HG03432 (cell line): ENCODE data around the gene FRZB.
A peak's percentile ranks its signal among the peaks of the same experiment; 100 is the strongest.
"Not testable (repeated sequence)": the region's sequence is repeated elsewhere in the genome, so short reads cannot be mapped to it uniquely, and the experiment has no call there.

ENCODE experiments used
- ATAC-seq: cut with Tn5 transposase; IDR thresholded peaks from one replicate; pipeline ENCODE4 v1.9.1; 2021; ENCODE audit warnings: mild to moderate bottlenecking, moderate library complexity; ENCODE audit not compliant: unreplicated experiment

FRZB gene

DNA sequence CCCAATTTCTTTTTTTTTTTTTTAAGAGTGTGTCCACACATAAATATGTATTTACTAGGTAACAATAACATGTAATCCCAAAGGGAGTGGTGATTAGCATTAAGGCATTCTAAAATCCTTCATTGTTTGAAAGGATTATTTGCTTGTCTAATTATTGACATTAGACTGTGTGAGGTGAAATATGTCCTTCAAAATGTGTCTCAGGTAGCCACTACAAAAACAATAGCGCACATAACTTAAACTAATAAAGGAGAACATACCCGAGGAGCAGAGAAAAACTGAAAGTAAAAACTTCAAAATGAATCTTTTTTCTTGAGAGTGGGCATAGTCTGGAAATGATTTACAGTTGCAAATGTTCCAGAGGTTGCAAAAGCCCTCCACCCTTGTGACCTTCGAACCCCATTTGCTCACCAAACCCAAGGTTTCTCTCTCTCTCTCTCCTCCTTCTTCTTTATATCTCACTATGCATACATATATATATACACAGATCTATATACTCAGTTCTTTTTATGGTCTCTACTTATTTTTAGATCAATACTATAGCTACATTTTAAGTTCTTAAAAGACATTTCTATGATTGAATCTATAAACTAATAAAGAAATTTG, 24.4 kb upstream of the FRZB start:
- no peak for ATAC-seq

DNA sequence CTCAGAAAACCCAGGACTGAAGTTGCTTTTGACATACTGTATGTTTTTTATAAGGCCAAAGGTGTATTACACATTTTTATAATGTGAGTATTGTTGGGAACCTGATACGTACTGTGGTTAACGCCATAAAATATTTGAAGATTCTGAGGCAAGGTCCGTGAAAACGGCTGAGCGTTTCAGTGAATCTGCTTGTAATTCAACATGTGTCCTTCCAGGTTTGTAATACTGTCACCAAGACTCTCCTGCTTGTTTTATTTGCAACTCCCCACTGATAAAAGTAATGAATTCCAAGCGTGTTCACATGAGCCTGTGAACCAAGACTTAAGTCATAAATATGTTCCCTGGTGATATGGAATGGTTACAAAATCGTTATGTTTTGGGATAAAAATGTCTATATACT, 23.9 kb upstream of the FRZB start:
- ATAC-seq = no peak

DNA sequence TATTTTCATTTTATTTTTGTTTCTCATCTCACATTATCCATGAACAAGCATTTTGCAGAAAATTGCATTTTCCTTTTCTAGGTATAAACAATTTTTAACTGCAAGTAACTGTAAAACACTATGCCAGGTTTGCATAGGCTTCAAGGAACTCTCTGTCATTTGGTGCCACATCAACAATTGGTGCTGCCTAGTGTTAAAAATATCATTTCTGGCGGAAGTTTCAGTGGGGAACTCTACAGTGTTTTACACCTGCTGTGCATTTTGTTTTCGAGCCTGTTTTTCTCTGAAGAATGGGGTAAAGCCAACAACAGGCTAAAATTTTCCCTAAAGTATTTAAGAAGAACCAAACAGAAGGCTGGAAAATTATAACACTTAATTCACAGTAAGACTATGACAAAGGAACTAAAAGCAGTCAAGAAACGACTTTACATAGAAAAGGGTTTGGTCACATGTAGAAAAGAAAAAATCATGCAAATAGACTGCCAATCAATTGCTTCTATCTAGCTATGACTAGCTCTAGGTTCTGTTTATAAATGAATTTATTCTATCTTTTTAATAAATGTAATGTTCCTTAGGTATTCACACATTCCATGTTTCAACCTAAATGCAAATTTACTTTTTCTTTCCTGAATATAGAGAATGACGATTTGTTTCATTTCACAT, 21.4 kb upstream of the FRZB start:
- peak; percentile 73 for ATAC-seq

DNA sequence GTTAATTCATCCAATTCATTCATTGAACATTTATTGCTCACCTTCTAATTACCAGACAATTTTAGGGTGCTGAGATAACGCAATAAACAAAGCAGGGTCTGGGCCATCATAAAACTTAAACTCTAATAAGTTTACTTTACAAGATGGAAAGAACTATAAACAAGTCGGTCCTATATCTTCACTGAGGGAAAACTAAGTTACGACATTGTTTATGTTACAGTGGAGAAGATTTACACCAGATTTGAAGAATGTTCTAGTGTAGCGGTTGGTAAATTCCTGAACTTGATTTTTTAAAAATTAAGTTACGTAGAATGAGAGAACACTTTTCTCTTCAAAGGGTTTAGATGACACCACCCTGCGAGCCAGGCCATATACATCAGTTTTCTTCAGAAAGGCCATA, 20.7 kb upstream of the FRZB start:
- ATAC-seq = no peak

DNA sequence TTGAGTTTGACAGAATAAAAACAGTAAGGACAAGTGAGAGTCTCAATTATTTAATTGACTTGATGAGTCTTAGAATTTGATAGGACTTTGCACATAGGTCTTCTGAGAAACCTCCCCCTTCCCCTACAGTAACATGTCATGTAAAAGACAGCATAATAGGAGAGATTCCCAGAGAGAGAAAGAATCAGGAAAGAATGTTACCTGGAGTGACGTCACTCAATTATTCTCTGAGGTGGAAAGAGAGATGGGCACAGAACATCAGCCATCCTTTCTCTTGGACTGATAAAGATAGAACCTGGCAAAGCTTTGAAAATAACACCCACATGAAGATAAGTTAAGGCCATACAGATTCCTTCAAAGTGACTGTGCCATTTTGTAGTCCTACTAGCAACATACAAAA, 19.3 kb upstream of the FRZB start:
- ATAC-seq = no peak

DNA sequence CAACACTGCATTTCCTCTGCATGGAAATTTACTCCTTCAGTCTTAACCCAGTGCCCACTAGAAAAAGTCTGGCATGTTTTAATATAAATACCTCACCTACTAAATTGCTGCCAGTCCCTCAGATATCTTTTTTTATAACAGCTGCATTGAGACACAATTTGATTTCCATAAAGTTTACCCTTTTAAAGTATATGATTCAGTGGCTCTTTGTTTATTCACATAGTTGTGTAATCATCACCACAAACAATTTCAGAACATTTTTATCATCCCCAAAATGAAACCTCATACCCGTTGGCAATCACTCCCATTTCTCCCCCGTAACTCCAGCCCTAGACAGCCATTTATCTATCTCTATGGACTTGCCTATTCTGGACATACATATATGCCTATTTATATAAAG, 17.0 kb upstream of the FRZB start:
- no peak for ATAC-seq

DNA sequence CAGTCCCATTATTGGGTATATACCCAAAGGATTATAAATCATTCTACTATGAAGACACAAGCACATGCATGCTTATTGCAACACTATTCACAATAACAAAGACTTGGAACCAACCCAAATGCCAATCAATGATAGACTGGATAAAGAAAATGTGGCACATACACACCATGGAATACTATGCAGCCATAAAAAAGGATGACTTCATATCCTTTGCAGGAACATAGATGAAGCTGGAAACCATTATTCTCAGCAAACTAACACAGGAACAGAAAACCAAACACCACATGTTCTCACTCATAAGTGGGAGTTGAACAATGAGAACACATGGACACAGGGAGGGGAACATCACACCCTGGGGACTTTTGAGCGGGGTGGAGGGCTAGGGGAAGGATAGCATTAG, 13.7 kb upstream of the FRZB start:
- not testable (repeated sequence) for ATAC-seq

DNA sequence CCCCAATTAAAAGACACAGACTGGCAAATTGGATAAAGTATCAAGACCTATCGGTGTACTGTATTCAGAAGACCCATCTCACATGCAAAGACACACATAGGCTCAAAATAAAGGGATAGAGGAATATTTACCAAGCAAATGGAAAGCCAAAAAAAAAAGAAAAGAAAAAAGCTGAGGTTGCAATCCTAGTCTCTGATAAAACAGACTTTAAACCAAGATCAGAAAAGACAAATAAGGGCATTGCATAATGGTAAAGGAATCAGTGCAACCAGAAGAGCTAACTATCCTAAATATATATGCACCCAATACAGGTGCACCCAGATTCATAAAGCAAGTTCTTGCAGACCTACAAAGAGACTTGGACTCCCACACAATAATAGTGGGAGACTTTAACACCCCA, 10.2 kb upstream of the FRZB start:
- ATAC-seq = not testable (repeated sequence)

DNA sequence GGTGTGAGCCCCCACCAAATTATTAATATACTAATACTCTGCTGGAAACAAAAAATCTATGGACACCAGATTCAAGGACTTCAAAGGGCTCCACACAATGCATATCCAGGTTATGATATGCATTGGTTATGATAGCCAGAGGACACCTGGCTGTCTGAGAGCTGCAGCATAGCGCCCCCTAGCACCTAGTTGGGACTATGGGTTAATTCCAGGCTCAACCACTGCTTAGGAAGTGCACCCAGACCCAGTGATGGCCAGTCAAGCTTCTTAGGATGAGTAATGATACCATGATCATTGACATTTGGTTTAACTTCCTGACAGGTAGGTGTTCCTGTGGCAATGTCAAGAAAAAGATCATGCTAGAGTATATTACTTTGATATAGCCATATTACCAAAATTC, 3.8 kb upstream of the FRZB start:
- peak; percentile 35 for ATAC-seq

DNA sequence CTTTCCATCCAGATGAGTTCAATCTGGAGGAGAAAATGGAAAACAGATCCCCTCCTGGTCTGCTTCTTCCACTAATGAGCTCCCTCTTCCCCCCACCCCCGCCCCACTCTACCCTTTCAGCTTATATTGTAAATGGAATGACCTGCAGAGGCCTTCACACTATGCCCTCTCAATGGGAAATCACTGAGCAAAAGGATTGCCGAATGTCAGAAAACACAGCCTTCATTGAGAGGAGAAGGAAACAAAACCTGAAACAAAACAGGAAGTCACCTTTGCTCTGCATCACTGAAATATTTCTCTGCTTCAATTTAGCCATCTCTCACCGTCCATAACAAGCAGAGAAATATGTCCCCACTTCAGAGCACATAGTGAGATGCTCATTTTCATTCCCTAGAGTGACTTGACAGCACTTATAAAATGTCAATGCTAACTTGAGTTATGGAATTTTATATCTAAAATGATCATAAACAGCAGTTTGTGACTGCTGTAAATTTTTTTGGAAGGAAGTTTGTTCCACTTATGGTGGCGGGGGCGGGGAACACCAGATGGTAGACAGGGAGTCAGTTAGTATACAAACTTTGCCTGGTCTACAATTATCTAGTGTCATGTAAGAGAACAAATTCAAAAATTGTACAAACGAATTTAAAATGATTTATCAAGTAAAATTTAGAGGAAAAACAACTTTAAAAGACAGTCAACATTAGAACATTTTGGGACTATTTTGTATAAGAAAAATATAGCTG, 1.8 kb upstream of the FRZB start:
- no peak for ATAC-seq

DNA sequence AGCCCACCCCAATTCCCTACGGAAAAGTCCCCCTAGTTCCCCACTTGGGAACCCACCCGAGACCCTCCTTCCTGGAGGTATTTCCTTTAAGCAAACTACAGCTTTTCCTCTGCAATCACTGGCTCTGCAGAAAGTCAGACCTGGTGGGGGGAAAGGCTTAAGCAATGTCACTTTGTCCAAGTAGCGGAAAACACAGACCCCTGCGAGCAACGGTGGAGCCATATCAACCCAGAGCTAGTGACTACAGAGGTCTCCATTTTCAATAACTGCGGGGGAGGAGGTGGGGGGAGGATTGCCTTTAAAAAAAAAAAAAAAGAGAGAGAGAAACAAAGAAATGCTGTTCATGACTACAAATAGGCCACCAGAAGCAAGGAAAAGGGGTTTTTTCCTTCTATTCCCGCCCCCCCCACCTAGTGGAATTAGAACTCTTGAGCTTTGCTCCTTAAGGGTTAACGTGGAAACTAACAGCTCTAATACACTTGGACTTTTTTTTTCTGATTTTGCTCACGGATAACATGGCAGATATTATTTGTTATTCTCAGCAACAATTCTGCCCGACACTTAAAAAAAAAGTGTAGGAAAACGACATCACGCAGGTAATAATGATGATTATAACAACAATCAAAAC, 1.1 kb upstream of the FRZB start:
- ATAC-seq = no peak

DNA sequence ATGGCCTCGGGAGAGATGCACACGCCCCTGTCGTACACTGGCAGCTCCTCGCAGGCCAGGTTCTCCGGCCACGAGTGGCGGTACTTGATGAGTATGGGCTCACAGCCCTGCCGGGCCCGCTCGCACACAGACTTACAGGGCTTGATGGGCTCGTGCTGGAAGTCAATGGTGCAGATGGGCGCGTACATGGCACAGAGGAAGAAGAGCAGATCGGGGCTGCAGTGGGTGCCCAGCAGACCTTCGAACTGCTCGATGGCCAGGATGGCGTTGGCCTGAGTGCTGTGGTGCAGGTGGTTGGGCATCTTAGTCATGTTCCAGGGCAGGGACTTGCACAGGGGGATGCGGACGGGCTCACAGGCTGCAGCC, 359 bp downstream of the FRZB start:
- ATAC-seq = no peak

DNA sequence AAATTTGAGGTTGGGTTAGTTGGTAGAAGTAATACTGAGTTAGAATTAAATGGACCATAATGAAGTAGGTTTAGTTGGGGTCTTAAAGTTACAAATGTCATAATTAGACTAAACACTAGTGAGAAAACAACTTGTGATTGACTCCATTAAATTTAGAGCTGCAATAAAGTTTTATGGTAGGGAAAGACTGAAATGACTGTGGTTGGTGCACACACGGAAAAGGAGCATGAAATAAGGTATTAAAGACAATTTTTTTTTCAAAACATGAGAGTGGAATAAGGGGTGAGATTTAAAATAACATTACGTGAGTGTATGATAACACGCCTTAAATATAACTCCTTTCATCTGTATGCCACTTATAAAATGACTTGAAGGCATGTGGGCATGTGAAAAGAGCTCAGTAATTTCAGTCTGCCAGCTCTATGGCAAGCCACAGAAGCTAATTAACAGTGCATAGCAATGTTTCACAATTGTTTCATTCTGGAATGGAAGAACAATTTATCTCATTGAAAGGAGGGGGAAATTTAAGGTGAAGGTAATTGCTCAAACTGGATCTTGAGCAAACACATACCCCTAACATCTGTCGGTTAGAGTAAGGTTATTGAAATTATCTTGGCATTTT, 1.4 kb downstream of the FRZB start:
- ATAC-seq = no peak

DNA sequence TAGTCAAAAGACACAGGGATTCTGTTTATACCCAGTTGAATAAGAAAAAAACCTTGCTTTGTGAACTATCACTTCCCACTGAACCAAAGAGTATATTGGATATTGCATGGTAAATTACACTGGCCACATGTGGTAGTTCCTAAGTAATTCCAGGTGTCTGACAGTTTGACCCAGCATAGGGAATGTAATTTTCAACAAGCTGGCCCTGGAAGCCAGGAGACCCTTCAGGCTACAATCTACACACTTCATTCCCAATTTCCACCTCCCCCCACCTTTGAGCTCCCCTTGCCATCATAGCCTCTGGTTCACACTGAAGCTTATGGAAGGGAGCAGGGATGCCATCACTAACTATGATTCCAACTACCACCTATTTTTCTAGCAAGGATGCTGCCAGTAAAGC, 2.8 kb downstream of the FRZB start:
- no peak for ATAC-seq

DNA sequence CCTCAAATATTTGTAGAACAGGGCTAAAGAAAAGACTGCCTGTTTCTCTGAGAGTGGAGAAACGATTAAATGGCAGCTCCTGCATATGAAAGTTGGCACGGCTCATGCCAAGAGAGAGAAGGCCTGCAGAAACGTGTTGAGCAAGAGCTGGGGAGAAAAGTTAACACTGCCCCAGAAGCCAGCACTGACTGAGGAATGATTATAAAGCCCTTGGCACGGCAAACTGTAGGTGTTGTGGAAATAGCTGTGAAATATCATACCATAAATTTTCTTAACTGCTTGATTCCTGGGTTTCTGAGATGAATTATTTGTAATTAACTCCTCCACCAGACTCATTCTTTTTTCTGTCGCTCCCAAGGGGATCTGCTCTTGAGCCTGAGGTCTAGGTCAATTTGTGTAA, 4.3 kb downstream of the FRZB start:
- no peak for ATAC-seq

DNA sequence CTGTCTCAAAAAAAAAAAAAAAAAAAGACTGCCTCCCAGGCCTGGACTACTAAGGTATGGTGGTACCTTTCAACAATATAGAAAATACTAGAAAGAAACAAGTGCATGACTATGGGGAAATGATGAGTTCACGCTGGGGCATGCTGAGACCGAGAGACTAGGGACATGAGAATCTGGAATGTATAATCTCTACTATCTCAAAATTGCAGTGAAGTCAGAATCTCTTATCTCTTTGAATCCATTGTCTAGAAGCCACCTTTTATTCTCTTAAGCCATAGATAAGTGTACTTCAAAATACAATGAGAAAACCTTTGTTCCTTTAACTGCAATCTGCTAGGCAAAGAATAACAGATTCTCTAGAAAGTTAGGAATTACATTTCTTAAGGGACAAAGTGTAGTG, 5.6 kb downstream of the FRZB start:
- no peak for ATAC-seq

DNA sequence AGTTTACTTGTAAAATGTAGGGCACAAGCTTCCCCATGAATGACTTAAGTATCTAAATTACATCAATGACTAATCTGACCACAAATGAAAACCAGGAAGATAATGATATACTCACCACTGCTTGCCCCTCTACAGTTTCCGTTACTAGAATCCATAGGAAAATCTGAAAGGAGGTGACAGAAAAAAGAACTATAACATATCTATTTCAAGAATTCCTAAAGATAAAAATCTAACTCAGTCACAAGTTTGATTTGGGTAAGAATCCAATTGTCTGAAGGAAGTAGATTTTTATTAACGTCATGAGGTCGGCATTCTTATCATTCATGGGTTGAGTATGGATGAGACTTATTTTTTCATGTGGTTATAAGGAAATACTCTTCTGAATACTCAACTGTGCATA, 7.8 kb downstream of the FRZB start:
- ATAC-seq = no peak

DNA sequence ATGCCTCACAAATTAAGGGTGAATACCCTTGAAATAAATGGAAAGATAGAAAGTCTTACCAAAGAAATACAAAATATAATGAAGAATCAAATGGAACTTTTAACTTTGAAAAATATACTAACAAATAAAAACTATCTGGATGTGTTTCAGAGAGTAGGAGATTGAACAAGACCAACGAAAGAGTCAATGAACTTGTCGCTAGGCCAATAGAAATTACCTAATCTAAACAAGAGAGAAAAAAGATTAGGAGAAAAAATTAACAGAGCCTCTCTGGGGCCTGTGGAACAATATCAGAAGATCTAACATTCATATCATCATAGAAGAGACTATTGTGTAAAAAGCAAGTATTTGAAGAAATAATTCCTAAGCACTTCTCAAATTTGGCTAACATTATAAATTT, 11.1 kb downstream of the FRZB start:
- ATAC-seq = no peak

DNA sequence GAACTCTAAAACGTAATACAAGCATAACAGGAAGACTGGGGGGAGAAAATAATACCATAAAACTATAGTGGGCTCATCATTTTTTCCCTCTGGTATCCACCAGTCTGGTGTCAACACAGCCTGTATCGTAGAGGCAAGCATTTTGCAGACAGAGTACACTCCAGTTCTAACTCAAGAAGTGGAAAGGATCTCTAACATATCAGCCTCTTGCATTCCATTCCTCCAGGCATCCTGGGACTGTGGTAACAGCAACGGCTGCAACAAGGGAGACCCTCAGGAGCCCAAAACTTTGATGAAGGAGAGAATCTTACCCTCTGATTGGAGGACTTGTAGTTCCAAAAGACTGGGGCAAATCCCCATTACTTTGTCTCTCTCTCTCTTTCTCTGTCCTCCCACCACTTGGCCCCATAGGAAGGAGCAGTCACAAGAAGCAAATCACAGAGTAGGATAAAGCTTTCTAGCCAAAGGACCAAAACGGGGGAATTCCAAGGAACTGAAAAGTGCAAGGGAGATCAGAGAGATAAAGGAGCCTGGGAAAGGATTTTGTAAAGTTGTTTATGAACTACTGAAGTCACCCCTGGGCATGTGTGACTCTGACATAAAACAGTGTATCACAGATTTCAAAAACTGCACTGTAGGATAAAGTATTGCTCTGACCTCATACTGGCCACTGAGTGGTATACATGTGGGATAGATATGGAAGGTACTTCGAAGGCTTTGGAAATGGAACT, 11.9 kb downstream of the FRZB start:
- no peak for ATAC-seq

DNA sequence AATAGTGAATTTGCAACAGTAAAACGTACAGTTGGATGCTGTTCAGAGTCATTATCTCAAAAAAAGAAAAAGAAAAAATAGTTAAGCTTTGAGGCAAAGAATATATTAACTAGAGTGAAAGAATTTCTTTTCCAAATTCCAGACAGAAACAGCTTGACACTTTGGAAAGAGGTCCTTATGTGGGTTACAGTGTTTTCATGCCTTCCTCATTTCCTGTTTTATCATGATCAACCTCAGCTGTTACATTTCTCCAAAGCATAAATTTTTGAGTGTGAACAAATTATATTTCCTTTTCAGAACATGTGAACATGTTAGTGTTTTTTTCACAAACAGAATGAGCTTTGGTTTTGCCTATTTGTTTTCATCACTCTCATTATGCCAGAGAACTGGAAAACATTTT, 13.6 kb downstream of the FRZB start:
- no peak for ATAC-seq

DNA sequence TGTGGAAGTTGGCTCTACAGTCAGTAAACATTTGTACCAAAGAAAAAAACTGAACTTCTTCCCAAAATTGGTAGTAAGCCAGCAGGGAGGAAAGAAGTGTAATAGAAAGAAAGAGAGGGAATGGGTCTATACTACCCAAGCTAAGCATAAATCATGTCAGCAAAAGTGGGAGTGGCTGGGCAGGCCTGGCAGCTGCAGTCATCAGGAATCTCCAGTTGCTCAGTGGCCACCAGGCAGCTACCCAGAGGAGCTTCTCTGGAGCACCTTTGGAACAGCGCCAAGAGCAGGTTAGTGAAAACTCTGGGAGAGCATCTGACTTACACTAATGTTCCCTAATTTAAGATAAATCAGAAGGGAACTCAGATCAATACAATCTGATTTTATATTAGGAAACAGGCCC, 14.3 kb downstream of the FRZB start:
- no peak for ATAC-seq
